GM18873 (cell line): ENCODE results near the gene LTBP1.

Source experiments
- ATAC-seq: cut with Tn5 transposase; IDR thresholded peaks from one replicate; pipeline ENCODE4 v1.9.1; 2021; ENCODE audit warnings: mild to moderate bottlenecking, moderate library complexity, moderate number of reproducible peaks; ENCODE audit not compliant: unreplicated experiment, low FRiP score

LTBP1 gene

DNA sequence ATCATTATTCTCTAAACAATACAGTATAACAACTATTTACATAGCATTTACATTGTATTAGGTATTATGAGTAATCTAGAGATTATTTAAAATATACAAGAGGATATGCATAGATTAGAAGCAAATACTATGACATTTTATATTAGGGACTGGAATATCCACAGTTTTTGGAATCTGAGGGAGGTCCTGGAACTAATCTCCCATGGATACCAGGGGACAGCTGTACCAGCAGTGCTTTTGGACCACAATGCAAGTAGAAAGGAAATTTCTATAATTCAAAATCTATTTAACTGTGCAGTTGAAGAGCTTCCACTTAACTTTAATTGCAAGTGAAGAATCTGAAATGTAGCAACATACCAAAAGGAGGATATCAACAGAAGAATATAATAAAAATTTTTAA is 120.8 kb downstream of the LTBP1 start:
- no peak for ATAC-seq

- ATAC-seq, result no peak
These were observed 121.5 kb downstream of the LTBP1 start for GRCh38 chr2:33068261-33068660.

DNA sequence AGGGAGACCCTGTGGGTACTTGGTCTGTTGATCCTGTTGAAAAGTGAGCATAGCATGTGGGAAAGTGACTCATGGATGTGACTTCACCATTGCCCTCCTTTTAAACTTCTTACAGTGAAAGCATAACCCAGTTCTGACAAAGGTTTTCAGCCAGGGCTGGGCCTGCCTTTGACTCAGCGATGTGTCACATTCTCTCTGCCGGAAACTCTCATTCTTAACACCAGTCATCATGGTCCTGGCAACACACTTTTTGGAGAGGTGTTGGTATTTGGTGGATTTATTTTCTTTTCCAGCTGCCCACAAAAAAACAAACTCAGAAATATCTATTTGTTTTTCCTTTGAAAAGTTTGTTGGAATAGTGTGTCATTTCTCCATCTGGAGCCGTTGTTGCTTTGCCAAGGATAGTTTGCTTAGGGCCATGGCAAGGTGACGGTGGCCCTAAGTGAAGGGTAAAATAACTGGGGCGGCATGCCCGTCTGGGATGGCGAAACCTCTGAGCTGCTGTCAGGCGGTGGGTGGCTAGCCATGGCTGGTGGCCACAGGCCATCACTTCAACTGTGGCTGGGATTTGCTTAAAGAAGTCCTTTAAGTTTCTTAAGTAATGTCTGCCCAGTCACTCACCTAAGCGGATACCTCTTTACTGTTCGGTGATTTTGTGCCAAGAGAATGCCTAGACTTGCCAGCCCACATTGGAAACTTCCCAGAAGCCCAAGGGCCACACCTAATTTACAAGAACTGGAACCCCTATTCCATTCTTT is 123.3 kb downstream of the LTBP1 start:
- ATAC-seq, result no peak

GRCh38 chr2:33071591-33071990 is 124.8 kb downstream of the LTBP1 start:
- ATAC-seq, result no peak

GRCh38 chr2:33072614-33073013 is 125.9 kb downstream of the LTBP1 start:
- ATAC-seq, result no peak

DNA sequence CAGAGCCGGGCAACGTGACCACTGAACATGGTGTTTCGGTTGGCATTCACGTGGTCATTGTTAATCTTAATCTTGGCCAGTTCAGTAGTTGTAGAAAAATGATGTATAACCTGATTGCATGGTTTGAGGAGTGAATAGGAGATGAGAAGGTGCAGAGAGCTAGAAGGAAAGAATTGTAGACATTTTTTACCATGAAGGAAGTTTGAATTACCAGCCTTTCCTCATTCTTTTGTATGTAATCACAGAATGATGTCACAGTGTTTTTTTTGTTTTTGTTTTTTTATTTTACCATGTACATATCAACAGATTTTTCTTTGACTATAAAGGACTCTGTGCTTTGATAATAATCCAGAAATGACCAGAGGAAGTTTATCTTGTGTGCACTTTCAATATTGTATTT is 126.3 kb downstream of the LTBP1 start:
- no peak for ATAC-seq

- no peak for ATAC-seq
These were observed 127.4 kb downstream of the LTBP1 start for GRCh38 chr2:33074197-33074596.

DNA sequence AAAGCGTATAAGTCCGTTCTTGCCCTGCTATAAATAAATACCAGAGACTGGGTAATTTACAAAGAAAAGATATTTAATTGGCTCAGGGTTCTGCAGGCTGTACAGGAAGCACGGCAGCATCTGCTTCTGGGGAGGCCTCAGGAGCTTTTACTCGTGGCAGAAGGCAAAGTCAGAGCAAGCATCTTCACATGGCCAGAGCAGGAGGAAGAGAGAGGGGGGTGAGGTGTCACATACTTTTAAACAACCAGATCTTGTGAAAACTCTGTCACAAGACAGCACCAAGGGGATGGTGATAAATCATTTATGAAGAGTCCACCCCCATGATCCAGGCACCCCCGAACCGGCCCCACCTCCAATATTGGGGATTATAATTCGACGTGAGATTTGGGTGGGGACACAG is 130.6 kb downstream of the LTBP1 start:
- no peak for ATAC-seq

DNA sequence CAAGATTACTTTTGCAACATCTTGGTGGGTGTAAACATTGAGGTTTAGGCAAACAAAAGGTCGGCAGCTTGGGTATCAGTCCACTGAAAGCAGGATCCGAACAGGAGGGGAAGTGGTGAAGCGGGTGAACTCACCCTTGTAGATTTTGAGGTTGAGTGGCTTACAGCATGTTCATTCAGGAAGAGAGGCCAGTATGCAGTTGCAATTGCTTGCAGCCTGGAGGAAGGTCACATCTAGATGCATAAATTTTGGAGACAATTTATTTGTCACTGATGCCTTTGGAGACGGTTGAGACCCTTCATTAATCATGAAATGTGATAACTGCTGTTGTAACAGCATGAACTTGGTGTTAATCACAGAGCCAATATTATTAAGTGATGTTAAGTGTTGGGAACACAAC is 131.1 kb downstream of the LTBP1 start:
- ATAC-seq, result no peak

GRCh38 chr2:33081691-33082090 is 134.9 kb downstream of the LTBP1 start:
- no peak for ATAC-seq

- no peak for ATAC-seq
These were observed 137.1 kb downstream of the LTBP1 start for GRCh38 chr2:33083699-33084387.

DNA sequence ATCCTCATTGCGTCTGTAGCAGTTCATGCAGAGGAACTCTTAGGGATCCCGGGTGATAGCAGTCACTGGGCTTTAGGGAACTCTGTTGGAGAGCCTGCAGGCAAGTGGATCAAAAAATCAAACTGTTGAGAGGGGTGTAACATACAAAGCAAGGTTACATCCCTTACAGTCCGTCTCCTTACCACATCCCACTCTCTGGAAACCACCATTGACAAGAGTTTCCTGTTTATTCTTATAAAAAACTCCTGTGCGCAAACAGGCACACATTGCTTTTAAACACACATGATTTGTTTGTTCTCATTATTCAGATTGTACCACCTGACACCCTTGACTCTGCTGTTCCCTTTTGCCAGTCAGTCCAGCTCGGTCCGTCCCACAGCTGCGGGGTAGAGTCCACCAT is 137.7 kb downstream of the LTBP1 start:
- no peak for ATAC-seq

GRCh38 chr2:33085646-33086045 is 138.9 kb downstream of the LTBP1 start:
- ATAC-seq, result no peak

DNA sequence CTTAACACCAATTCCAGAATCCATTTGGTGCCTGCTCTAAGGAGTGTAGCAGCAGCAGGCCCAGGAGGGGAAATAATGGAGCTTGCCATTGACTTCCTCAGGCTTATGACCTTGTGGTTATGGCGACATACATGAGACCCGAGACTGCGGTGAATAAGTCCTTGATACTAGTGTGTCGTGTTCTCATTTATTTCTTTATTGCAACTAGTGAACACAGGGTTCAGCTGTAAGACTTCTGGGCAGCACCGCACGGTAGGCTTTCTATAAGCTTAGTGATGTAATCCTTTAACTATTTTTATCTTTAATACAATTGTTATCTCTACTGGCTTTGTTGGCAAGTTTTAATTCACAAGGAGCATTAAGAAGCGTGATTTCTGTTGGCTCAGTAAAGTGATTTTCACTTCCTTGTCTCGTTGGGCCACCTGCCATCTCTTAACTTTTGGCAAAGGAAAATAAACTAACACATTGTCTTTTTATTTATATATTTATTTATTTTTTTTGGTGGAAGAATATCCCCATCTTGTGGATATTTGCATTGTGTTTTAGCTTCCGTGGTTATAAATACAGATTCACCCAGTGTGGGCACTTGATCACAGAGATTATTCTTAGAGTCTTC is 139.8 kb downstream of the LTBP1 start:
- no peak for ATAC-seq

- no peak for ATAC-seq
These were observed 143.9 kb downstream of the LTBP1 start for GRCh38 chr2:33090553-33091134.

- no peak for ATAC-seq
These were observed 144.9 kb downstream of the LTBP1 start for GRCh38 chr2:33091541-33092123.

- ATAC-seq, result no peak
These were observed 146.7 kb downstream of the LTBP1 start for GRCh38 chr2:33093283-33093993.

GRCh38 chr2:33094303-33094702 is 147.6 kb downstream of the LTBP1 start:
- no peak for ATAC-seq

DNA sequence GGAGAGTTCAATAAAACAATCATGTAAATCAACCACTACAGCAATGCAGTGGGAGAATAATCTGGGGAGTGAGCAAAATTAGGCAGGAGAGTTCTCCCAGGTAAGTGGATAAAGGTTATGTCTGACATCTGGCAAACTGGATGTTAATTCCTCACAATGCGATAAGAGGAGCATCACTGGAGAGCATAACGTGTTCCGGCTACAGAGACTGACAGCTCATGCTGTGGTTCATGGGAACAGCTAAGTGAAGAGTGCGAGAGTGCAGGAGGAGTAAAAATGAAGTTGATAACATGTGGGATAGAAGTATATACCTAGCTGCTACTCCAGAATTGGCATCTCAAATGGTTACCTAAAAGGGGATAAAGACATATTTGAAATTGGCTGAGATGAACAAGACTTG is 153.2 kb downstream of the LTBP1 start:
- no peak for ATAC-seq

DNA sequence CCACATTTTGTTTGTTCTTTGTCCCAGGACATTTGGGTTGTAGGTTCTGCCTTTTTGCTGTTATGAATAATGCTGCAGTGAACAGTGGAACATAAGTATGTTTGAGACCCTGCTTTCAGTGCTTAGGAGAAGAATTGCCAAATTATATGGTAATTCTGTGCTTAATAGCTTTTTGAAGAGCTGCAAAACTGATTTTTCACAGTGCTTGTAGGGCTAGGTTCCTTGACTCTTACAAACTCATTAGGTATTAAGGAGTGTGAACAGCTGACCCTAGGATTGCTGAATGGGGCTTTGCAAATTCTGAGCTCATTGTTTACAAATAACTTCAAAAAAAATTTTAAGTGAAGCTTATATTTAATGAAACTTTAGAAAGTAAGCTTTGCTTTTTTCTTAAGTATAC is 154.2 kb downstream of the LTBP1 start:
- ATAC-seq, result no peak
